ENCODE results near the gene PTPRQ.

Gene PTPRQ

DNA sequence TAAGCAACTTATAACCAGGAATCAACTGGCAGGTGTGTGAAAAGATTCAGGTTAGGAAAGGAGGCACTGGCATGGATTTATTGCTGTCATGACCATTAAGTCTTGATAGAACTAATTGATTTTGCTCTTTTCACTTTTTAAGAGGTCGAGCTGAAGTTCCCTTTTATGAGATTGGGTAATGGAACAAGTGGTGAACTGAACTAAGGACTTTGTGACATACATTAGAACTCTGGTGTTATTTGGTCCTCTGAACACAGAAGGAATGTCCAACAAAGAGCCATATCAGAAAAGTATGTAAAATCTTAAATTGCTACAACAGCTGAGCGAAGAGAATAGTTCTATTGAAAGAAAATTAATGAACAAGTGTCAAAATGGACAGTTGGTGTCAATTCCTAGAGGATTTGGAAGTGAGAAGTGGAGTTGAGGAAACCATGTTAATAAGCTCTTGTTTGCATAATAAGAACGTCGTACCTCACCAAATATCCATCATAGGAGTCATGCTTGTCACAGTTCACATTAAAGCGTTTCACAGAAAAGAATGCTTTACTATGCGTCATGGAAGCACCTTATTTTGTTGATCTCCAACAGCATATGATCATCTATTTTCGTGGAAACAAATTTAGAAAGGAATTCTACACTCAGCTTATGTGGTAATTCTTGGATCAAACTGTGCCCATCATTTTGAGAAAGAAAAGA, 255.0 kb downstream of the PTPRQ start:
- no peak for FAIRE-seq
- TF ChIP-seq POLR2A (IDR thresholded peaks at IDR 0.05; ENCODE audit: low read depth, low read length), result no peak
- DNase-seq (ENCODE audit: insufficient read length, low spot score), result no peak

GRCh38 chr12:80700327-80700726, 256.3 kb downstream of the PTPRQ start:
- FAIRE-seq, result peak; percentile 33
- DNase-seq (ENCODE audit: insufficient read length, low spot score), result no peak
- TF ChIP-seq POLR2A (IDR thresholded peaks at IDR 0.05; ENCODE audit: low read depth, low read length), result no peak

DNA sequence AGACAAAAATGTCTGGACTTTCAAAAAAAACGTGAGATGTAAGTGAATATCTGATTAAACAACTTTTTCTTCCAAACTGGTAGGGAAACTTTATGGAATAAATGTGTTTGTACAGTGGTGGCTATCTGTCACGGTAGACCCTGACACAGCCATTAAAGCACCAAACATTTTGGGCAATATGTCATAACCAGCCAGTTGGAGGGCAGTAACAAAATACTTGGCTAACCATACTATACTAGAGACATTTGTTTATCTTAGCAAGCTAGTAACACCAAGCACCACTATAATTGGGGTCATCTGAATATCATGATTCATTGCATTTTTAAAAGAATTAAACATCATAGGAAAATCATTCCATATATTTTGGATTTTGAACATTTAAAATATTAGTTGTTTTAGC, 257.4 kb downstream of the PTPRQ start:
- DNase-seq (ENCODE audit: insufficient read length, low spot score), result no peak
- no peak for FAIRE-seq
- no peak for TF ChIP-seq POLR2A (IDR thresholded peaks at IDR 0.05; ENCODE audit: low read depth, low read length)

GRCh38 chr12:80702889-80703805, 259.1 kb downstream of the PTPRQ start:
- no peak for TF ChIP-seq POLR2A (IDR thresholded peaks at IDR 0.05; ENCODE audit: low read depth, low read length)
- FAIRE-seq (peak; percentile 67), DNase-seq (ENCODE audit: insufficient read length, low spot score) (peak; percentile 13)

- no peak for TF ChIP-seq POLR2A (IDR thresholded peaks at IDR 0.05; ENCODE audit: low read depth, low read length)
- FAIRE-seq (no peak), DNase-seq (ENCODE audit: insufficient read length, low spot score) (no peak)
These were observed 260.4 kb downstream of the PTPRQ start for GRCh38 chr12:80704420-80704819.

DNA sequence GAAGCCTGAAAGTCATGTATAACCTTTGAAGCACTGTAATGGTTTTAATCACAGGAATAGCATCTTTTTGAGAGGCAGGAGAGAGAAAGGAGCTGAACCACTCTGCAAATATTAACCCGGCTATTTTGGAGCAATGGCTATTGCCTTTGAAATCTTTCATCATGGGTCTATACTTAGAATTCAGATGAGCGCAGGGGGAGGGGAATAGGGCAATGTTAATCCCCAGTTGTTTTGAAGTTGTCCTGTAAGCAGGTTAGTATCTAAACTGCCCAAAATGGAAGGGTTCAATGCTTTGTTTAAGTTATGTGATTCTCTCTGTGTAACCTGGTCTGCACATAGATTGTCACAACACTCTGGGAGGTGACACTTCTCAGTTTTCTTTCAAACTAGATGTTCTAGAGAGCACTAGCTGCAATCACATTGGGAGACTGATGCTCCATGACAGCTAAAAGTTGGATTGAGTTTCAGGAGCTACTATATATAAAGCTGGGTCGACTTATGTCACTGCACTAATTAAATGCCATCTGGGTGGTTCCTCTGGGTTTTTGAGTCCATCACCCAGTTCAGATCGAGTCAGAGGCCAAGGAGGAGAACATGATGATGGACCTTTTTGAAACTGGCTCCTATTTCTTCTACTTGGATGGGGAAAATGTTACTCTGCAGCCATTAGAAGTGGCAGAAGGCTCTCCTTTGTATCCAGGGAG, 263.2 kb downstream of the PTPRQ start, which contains the start of gene MYF6:
TSS of gene MYF6 (plus strand) at position 509 of the 704 bp plus-strand sequence. CDS start at position 595, 86 bp downstream.
- no peak for DNase-seq (ENCODE audit: insufficient read length, low spot score)
- TF ChIP-seq POLR2A (IDR thresholded peaks at IDR 0.05; ENCODE audit: low read depth, low read length), result no peak
- FAIRE-seq, result no peak

GRCh38 chr12:80707830-80708258, 263.8 kb downstream of the PTPRQ start:
- FAIRE-seq (no peak), DNase-seq (ENCODE audit: insufficient read length, low spot score) (no peak)
- TF ChIP-seq POLR2A (IDR thresholded peaks at IDR 0.05; ENCODE audit: low read depth, low read length), result no peak

DNA sequence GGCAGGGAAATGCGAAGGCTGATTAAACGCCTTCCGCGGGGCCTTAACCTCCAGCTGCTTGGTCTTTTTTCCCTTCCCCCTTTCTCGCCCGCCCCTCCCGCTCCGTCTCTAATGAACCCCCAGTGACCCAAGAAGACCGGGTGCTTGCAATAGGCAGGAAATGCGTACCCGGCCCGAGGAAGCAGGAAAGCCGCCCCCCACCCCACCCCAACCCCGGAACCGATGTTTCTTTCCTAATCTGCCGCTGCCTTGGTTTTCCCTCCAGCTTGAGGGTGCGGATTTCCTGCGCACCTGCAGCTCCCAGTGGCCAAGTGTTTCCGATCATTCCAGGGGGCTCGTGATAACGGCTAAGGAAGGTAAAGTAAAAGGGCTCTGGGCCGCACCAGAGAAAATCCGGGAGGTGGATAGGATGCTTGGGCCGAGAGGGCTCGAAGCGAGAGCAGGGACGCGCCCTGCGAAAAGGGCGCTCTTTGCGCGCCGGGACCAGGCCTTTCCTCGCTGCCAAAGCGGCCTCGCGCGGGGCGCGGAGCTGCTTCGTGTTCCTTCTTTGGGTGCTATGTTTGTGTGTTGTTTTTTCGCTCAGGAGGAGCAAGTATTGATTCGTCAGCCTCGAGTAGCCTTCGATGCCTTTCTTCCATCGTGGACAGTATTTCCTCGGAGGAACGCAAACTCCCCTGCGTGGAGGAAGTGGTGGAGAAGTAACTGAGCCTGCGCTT, 264.4 kb downstream of the PTPRQ start:
- no peak for TF ChIP-seq POLR2A (IDR thresholded peaks at IDR 0.05; ENCODE audit: low read depth, low read length)
- DNase-seq (ENCODE audit: insufficient read length, low spot score) (no peak), FAIRE-seq (no peak)

DNA sequence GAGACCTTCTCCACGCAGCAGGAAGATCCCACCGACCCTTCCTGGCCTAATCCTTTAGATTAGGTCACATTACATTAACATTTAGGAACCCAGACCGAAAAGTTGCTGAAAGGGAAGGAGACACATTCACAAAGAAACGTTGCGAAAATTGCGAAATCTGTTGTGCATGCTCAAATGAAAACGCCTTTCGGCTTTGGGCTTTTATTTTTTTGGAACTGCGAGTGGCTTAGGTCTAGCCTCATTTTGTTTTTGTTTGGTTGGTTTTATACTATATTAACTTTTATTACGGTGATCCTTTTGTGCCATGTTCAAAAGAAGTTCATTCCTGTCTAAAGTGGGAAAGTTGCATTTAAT, 264.9 kb downstream of the PTPRQ start:
- no peak for DNase-seq (ENCODE audit: insufficient read length, low spot score)
- no peak for TF ChIP-seq POLR2A (IDR thresholded peaks at IDR 0.05; ENCODE audit: low read depth, low read length)
- no peak for FAIRE-seq

DNA sequence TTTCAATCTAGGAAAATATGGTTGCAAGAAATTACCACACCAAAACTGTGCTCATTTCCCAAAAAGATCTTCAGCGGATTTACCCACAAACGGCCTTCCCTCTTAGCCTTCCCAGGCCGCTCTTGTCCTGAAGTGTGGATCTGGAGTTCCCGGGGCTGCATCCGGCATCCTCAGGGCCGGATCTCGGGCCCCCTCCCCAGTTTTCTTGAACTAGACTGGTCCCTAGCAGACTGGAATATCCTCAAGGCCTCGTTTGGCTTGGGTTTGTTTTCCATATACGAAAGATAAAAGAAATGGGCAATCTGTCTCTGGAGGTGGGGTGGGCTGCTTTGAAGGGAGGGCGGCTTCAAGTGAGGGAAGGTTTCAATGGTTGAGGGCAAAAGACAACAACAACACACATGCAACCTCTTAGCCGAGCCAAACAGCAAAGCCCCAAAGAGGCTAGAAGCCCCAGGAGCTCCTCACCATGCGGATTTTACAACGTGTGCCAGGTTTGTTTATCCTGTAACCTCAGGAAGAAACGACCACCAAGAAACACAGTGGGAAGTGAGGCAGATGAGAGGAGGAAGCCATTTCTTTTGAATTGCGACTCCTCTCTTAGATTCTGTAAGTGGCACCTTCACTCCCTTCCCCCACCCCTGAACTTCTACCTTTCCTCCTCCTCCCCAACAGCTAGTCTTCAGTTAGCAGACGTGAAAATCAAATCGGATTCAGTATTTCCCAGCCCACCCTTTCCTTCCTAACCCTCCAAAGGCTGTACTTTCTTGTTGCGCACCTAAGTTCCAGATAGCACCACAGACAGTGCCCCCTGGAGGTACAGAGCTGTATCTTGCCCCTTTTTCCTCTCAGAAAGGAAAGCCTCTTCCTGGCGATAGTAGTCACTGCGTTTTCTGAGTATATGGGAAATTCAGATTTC, 266.0 kb downstream of the PTPRQ start:
- no peak for FAIRE-seq
- no peak for TF ChIP-seq POLR2A (IDR thresholded peaks at IDR 0.05; ENCODE audit: low read depth, low read length)
- DNase-seq (ENCODE audit: insufficient read length, low spot score), result peak; percentile 15

DNA sequence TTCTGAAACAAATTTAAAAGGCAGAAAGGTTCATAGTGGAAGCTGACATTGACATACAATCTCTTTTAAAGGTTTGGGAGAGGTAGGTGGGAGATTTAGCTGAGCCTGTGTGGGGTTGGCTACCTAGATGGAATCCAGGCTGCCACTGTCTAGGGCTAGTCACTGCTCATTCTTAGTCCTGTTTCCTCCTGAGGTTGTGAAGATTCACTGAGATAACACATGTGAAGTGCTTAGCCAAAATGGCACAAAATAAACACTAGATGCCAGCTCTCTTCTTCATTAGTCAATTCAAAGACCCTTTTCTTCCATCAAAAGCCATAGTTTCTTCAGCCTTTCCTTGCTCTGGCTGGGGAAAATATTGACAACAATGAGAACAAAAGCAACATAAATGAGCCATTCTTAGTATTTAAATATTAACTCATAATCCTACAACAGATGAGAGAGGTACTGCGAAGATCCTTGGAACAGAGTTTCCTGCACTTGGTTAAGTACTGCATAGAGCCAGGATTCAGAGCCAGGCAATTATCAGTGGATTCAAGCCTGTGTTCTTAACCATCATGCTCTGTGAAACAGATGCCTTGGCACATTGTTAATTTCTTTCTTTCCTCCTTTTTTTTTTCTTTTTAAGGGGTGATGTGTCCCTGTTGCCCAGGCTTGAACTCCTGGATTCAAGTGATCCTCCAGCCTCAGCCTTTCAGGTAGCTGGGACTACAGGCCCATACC, 266.9 kb downstream of the PTPRQ start:
- no peak for DNase-seq (ENCODE audit: insufficient read length, low spot score)
- FAIRE-seq, result no peak
- TF ChIP-seq POLR2A (IDR thresholded peaks at IDR 0.05; ENCODE audit: low read depth, low read length), result no peak

DNA sequence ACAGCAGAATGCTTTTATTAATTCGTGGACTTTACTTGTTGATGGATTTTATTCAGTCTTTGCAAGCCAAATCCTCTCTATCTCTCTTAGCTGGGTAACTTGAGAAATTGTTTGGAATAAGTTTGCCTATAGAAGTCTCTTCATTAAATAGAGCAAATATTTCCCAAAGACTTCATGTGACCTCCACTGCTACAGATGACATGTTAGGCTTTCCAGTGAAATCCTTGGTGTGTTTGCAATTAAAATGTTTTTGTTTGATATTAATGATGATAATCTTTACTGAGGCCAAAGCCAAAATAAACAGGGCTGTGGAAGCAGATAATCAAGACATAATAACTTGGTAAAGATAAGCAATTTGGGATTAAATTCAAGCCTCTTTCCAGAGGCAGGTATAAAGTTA, 267.8 kb downstream of the PTPRQ start:
- TF ChIP-seq POLR2A (IDR thresholded peaks at IDR 0.05; ENCODE audit: low read depth, low read length), result no peak
- DNase-seq (ENCODE audit: insufficient read length, low spot score), result no peak
- no peak for FAIRE-seq

Measured in H54 (cell line).